OCI-LY1 (cell line): Measurements from ENCODE around the gene TSEN54.

Experiments
- H2AFZ ChIP-seq: fragments of 200-600 bp; sonication (generic), shearing (Covaris generic); 2 replicates; pipeline ENCODE4 v1.6.0; 2014; ENCODE audit warnings: antibody characterized with exemption, mild to moderate bottlenecking, low read length
- H3F3A ChIP-seq: fragments of 200-600 bp; sonication (generic), shearing (Covaris generic); 2 replicates; pipeline ENCODE4 v1.6.0; 2014; ENCODE audit warnings: mild to moderate bottlenecking, antibody characterized with exemption, low read length, moderate library complexity; ENCODE audit not compliant: insufficient read depth
- H3K27ac ChIP-seq: fragments of 200-600 bp; sonication (generic); 2 replicates; pipeline ENCODE4 v1.5.1; 2014; ENCODE audit warnings: low read length, mixed run types, mild to moderate bottlenecking, low read depth; ENCODE audit not compliant: poor library complexity, severe bottlenecking
- H3K27me3 ChIP-seq: fragments of 200-600 bp; sonication (generic); 2 replicates; pipeline ENCODE4 v1.6.0; 2014; ENCODE audit warnings: antibody characterized with exemption, mild to moderate bottlenecking, low read length, moderate library complexity; ENCODE audit not compliant: insufficient read depth
- H3K36me3 ChIP-seq: fragments of 200-600 bp; sonication (generic); 2 replicates; pipeline ENCODE4 v1.6.1; 2014; ENCODE audit warnings: mild to moderate bottlenecking, antibody characterized with exemption, low read length, moderate library complexity, mixed read lengths; ENCODE audit not compliant: insufficient read depth
- H3K4me1 ChIP-seq: fragments of 200-600 bp; sonication (generic); 2 replicates; pipeline ENCODE4 v1.5.1; 2014; ENCODE audit warnings: mild to moderate bottlenecking, low read length, moderate library complexity; ENCODE audit not compliant: insufficient read depth, severe bottlenecking
- H3K4me2 ChIP-seq: fragments of 200-600 bp; sonication (generic), shearing (Covaris generic); 2 replicates; pipeline ENCODE4 v1.6.1; 2014; ENCODE audit warnings: low read length
- H3K4me3 ChIP-seq: fragments of 200-600 bp; sonication (generic); 2 replicates; pipeline ENCODE4 v1.5.1; 2014; ENCODE audit warnings: low read length, low read depth, mild to moderate bottlenecking, mixed read lengths; ENCODE audit not compliant: poor library complexity, severe bottlenecking
- H3K79me2 ChIP-seq: fragments of 200-600 bp; shearing (Covaris generic); 2 replicates; pipeline ENCODE4 v1.6.1; 2016; ENCODE audit warnings: mixed run types, low read length, mixed read lengths; ENCODE audit not compliant: insufficient read depth
- H3K9ac ChIP-seq: fragments of 200-600 bp; sonication (generic), shearing (Covaris generic); 2 replicates; pipeline ENCODE4 v1.6.1; 2014; ENCODE audit warnings: mild to moderate bottlenecking, low read length, mixed read lengths
- H3K9me2 ChIP-seq: fragments of 200-600 bp; sonication (generic), shearing (Covaris generic); 2 replicates; pipeline ENCODE4 v1.6.1; 2014; ENCODE audit warnings: low read depth, mild to moderate bottlenecking, low read length, mixed read lengths
- H3K9me3 ChIP-seq: fragments of 200-600 bp; shearing (Covaris generic); 2 replicates; pipeline ENCODE4 v1.6.1; 2014; ENCODE audit warnings: low read length, mixed read lengths
- H4K20me1 ChIP-seq: fragments of 200-600 bp; sonication (generic), shearing (Covaris generic); 2 replicates; pipeline ENCODE4 v1.6.0; 2016; ENCODE audit warnings: mild to moderate bottlenecking, low read length; ENCODE audit not compliant: insufficient read depth
- CTCF ChIP-seq: fragments of 200-600 bp; sonication (generic), shearing (Covaris generic); IDR thresholded peaks from 2 replicates; pipeline ENCODE4 v1.5.1; 2017; ENCODE audit warnings: mild to moderate bottlenecking, antibody characterized with exemption, low read length, moderate library complexity, mixed read lengths
- EZH2 ChIP-seq: fragments of 200-600 bp; sonication (generic), shearing (Covaris generic); IDR thresholded peaks from 2 replicates; pipeline ENCODE4 v1.8.0; 2017; ENCODE audit warnings: borderline replicate concordance, mixed run types, mild to moderate bottlenecking, antibody characterized with exemption, low read length, moderate library complexity, mixed read lengths

TSEN54 gene

GRCh38 chr17:75535871-75536270, 19.5 kb downstream of the TSEN54 start:
- Histone ChIP-seq H3K9ac (no peak overlapping the region), H4K20me1 (no peaks in the 10 kb centered on the region), H3K36me3 (no peaks in the 10 kb centered on the region), H3K4me3 (no peak overlapping the region), H3K27ac (no peak overlapping the region), H3K4me1 (no peaks in the 10 kb centered on the region), H2AFZ (no peak overlapping the region), H3F3A (no peaks in the 10 kb centered on the region), H3K4me2 (no peak overlapping the region), H3K79me2 (no peaks in the 10 kb centered on the region), H3K9me2 (no peaks in the 10 kb centered on the region), H3K9me3 (no peaks in the 10 kb centered on the region), H3K27me3 (no peaks in the 10 kb centered on the region)
- no peak for TF ChIP-seq EZH2

DNA sequence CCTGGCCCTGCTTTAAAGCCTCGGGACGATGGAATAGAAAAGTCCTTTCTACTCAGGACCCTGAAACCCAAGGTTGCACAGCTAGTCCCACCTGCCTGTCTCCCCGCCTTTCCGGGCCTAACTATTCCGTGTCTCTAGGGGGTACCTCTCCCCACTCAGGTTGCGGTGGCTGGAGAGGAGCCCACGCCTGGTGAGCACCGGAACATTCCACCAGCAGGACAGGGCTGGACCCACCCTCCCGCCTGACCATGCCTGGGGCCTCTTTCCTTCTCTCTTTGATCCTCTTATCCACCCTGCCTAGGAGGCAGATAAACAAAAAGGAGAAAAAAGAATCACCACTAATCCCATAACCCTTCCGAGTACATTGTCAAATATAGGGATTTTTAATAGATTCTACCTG, 20.0 kb downstream of the TSEN54 start:
- Histone ChIP-seq H3K79me2 (no peaks in the 10 kb centered on the region), H3K9ac (no peak overlapping the region), H2AFZ (no peak overlapping the region), H3K27ac (no peak overlapping the region), H3K36me3 (no peaks in the 10 kb centered on the region), H3K9me2 (no peaks in the 10 kb centered on the region), H4K20me1 (no peaks in the 10 kb centered on the region), H3F3A (no peaks in the 10 kb centered on the region), H3K27me3 (no peaks in the 10 kb centered on the region), H3K4me3 (no peak overlapping the region), H3K9me3 (no peaks in the 10 kb centered on the region), H3K4me2 (no peak overlapping the region), H3K4me1 (no peaks in the 10 kb centered on the region)
- TF ChIP-seq CTCF (no peak), EZH2 (no peak)

DNA sequence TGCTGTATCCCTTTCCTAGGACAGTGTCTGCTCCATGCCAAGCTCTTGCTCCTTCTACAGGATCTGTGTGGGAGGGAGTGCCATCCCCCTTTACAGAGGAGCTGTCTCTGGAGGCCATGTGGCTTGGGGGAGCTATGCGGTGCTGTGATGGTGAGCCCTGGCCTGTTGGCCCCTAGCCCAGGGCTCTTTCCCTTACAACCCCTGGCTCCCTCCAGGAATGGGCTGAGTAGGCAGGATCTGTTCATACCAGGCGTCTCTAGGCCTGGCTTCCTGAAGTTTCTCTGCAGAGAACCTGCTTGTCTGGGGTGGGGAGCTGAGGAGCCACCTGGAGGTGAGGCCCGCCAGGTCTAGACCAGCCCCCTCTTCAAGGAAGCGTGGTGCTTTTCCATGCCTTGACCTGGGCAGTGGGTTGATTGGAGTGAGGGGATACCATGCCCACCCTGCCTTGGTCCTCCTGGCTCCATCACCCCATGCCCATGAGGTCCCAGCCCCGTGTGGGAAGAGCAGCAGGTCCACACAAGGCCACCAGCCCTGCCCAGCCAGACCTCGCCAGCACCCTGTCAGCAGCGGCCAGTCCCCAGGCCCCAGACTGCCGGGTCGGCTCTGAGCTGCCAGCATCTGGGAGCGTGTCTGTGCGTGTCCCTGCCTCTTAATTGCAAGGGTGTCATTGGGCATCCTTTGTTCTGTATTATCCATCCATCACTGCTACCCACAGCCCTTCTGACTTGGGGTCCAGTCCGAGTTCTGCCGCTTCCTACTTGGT, 23.8 kb downstream of the TSEN54 start:
- no peaks in the 10 kb centered on the region for H3F3A ChIP-seq
- no peak overlapping the region for H3K9ac ChIP-seq
- H4K20me1 ChIP-seq = no peaks in the 10 kb centered on the region
- H3K4me1 ChIP-seq = no peaks in the 10 kb centered on the region
- H3K9me3 ChIP-seq = no peaks in the 10 kb centered on the region
- no peak overlapping the region for H2AFZ ChIP-seq
- no peak overlapping the region for H3K27ac ChIP-seq
- TF ChIP-seq CTCF = no peak
- TF ChIP-seq EZH2 = no peak
- no peak overlapping the region for H3K4me3 ChIP-seq
- no peaks in the 10 kb centered on the region for H3K79me2 ChIP-seq
- no peaks in the 10 kb centered on the region for H3K9me2 ChIP-seq
- H3K27me3 ChIP-seq = 0 out of 2 replicates have a peak, but pooled peaks cover 5% of the 10 kb centered on the region
- no peaks in the 10 kb centered on the region for H3K36me3 ChIP-seq
- H3K4me2 ChIP-seq = no peak overlapping the region
